ENCODE measurements around the gene PLA2G12B. TPM values are rescaled to one million over a fixed set of nuclear protein-coding genes. Genes with fewer than 3 reads are reported as not detected.

The PLA2G12B gene
- total and polyA plus RNA-seq, 4 donors, result 0.15 to 2.3 (median 1.3) TPM

GRCh38 chr10:72886621-72887020 lies 68.0 kb downstream of the PLA2G12B start:
- H3K9me3 ChIP-seq (ENCODE audit: control insufficient read depth in 4 of 4, insufficient read depth in 3 of 4, low read length in 3 of 4), result peaks cover 0 to 2% (median 0%) of the 10 kb centered on the region in 4 donors
- ATAC-seq (ENCODE audit: insufficient read depth, low FRiP score) (no peak), DNase-seq (no peak)
- peaks cover 0 to 11% (median 0%) of the 10 kb centered on the region in 5 donors for H3K4me1 ChIP-seq (ENCODE audit: control insufficient read depth in 5 of 5, insufficient read depth in 5 of 5, low read length in 5 of 5)
- TF ChIP-seq CTCF (IDR thresholded peaks at IDR 0.05; ENCODE audit: control extremely low read depth, extremely low read depth), result no peak
- no peak overlapping the region for H3K4me3 ChIP-seq
- no peaks in the 10 kb centered on the region for H3K27me3 ChIP-seq (ENCODE audit: control insufficient read depth in 3 of 3, insufficient read depth in 3 of 3, low read length in 2 of 3)
- H3K27ac ChIP-seq (ENCODE audit: low read depth in 1 of 2, low read length in 1 of 2), result no peak overlapping the region
- peaks cover 4 to 11% (median 7%) of the 10 kb centered on the region in 4 donors for H3K36me3 ChIP-seq (ENCODE audit: control insufficient read depth in 4 of 4, insufficient read depth in 4 of 4, low read length in 4 of 4)
- WGBS, 2 donors, result 66 to 73% methylated on average over 1 of the region's 1 CpG
- no peak overlapping the region for H3K9ac ChIP-seq (ENCODE audit: insufficient read depth in 1 of 2, low read length in 2 of 2)

- H3K27me3 ChIP-seq (ENCODE audit: control insufficient read depth in 3 of 3, insufficient read depth in 3 of 3, low read length in 2 of 3), result no peaks in the 10 kb centered on the region
- H3K9me3 ChIP-seq (ENCODE audit: control insufficient read depth in 4 of 4, insufficient read depth in 3 of 4, low read length in 3 of 4), result peaks cover 0 to 2% (median 0%) of the 10 kb centered on the region in 4 donors
- H3K4me3 ChIP-seq, result no peak overlapping the region
- TF ChIP-seq CTCF (IDR thresholded peaks at IDR 0.05; ENCODE audit: control extremely low read depth, extremely low read depth), result no peak
- peaks cover 4 to 11% (median 7%) of the 10 kb centered on the region in 4 donors for H3K36me3 ChIP-seq (ENCODE audit: control insufficient read depth in 4 of 4, insufficient read depth in 4 of 4, low read length in 4 of 4)
- DNase-seq (no peak), ATAC-seq (ENCODE audit: insufficient read depth, low FRiP score) (no peak)
- WGBS, 2 donors, result 88 to 90% methylated on average over 2 of the region's 2 CpGs
- peaks cover 0 to 11% (median 0%) of the 10 kb centered on the region in 5 donors for H3K4me1 ChIP-seq (ENCODE audit: control insufficient read depth in 5 of 5, insufficient read depth in 5 of 5, low read length in 5 of 5)
- no peak overlapping the region for H3K27ac ChIP-seq (ENCODE audit: low read depth in 1 of 2, low read length in 1 of 2)
- H3K9ac ChIP-seq (ENCODE audit: insufficient read depth in 1 of 2, low read length in 2 of 2), result no peak overlapping the region
Observed at GRCh38 chr10:72885953-72886352, 68.7 kb downstream of the PLA2G12B start.

Other genes starting within 250 kb of the PLA2G12B start
- under 1 TPM; 0.28 to 0.49 TPM for gene OIT3, start 61.1 kb downstream of the PLA2G12B start, total RNA-seq
- gene OIT3, start 61.1 kb downstream of the PLA2G12B start, polyA plus RNA-seq, result under 1 TPM in 1 of 2 donors, not detected in 1; 0.08 TPM
- gene P4HA1, start 142.1 kb upstream of the PLA2G12B start, total RNA-seq, result 10 to 100 TPM; 29.2 to 71.0 TPM
- gene P4HA1, start 142.1 kb upstream of the PLA2G12B start, polyA plus RNA-seq, result 10 to 100 TPM; 10.5 to 35.1 TPM
- 1 to 10 TPM; 2.4 to 3.8 TPM for gene NUDT13, start 155.6 kb upstream of the PLA2G12B start, total RNA-seq
- gene NUDT13, start 155.6 kb upstream of the PLA2G12B start, polyA plus RNA-seq, result 1 to 10 TPM; 1.4 to 4.2 TPM
- gene ECD, start 213.2 kb upstream of the PLA2G12B start, total RNA-seq, result 10 to 100 TPM; 19.2 to 29.5 TPM
- gene ECD, start 213.2 kb upstream of the PLA2G12B start, polyA plus RNA-seq, result 10 to 100 TPM; 11.2 to 12.4 TPM
- 10 to 100 TPM; 19.0 to 35.9 TPM for gene FAM149B1, start 213.3 kb upstream of the PLA2G12B start, total RNA-seq
- gene FAM149B1, start 213.3 kb upstream of the PLA2G12B start, polyA plus RNA-seq, result 10 to 100 TPM; 10.7 to 17.1 TPM